ENCODE data around the gene KRT10.

KRT10 gene

DNA sequence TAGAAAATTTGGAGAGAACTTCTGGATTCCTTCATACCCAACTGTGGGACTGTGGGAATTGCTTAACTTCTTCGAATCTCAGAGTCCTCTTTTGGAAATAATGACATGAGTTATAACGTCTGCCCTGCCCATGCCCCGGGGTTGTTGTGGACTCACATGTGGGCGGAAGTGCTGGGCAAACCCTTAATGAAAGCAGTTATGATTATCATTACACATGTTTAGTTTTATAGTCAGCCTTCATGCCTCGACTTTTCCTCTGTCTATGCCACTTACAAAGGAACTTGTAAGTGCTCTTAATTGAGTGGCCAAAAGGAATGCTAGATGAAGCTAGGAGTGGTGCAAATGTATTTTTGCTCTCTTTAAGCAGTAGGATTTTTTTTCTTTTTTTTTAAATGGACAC lies 44.0 kb downstream of the KRT10 start:
- H3K27ac ChIP-seq: no peak overlapping the region
- TF ChIP-seq ZFX (IDR thresholded peaks at IDR 0.05; ENCODE audit: borderline replicate concordance): no peak
- TF ChIP-seq, protein P1, sequence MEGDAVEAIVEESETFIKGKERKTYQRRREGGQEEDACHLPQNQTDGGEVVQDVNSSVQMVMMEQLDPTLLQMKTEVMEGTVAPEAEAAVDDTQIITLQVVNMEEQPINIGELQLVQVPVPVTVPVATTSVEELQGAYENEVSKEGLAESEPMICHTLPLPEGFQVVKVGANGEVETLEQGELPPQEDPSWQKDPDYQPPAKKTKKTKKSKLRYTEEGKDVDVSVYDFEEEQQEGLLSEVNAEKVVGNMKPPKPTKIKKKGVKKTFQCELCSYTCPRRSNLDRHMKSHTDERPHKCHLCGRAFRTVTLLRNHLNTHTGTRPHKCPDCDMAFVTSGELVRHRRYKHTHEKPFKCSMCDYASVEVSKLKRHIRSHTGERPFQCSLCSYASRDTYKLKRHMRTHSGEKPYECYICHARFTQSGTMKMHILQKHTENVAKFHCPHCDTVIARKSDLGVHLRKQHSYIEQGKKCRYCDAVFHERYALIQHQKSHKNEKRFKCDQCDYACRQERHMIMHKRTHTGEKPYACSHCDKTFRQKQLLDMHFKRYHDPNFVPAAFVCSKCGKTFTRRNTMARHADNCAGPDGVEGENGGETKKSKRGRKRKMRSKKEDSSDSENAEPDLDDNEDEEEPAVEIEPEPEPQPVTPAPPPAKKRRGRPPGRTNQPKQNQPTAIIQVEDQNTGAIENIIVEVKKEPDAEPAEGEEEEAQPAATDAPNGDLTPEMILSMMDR (IDR thresholded peaks at IDR 0.05): no peak

GRCh38 chr17:40777971-40778370 lies 44.4 kb downstream of the KRT10 start:
- TF ChIP-seq, protein P1 (IDR thresholded peaks at IDR 0.05): no peak
- no peak for TF ChIP-seq ZFX (IDR thresholded peaks at IDR 0.05; ENCODE audit: borderline replicate concordance)
- H3K27ac ChIP-seq: no peak overlapping the region

DNA sequence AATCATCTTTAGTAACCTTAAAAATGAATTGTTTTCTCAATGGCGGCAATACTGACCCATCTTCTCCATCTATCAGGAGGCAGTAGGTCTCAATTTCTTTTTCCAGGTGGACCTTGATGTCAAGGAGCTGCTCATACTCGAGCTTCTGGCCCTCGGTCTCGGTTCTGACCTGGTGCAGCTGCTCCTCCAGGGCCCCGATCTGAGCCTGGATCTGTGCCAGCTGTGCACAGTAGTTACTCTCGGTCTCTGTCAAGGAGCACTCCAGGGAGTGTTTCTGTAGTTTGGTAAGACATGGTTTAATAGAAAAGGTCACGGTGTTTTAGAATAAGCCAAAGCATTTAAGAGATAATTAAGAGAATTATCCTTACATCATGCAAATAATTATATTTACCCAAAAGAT lies 45.0 kb downstream of the KRT10 start:
- TF ChIP-seq, protein P1 (IDR thresholded peaks at IDR 0.05): no peak
- TF ChIP-seq ZFX (IDR thresholded peaks at IDR 0.05; ENCODE audit: borderline replicate concordance): no peak
- H3K27ac ChIP-seq: no peak overlapping the region

DNA sequence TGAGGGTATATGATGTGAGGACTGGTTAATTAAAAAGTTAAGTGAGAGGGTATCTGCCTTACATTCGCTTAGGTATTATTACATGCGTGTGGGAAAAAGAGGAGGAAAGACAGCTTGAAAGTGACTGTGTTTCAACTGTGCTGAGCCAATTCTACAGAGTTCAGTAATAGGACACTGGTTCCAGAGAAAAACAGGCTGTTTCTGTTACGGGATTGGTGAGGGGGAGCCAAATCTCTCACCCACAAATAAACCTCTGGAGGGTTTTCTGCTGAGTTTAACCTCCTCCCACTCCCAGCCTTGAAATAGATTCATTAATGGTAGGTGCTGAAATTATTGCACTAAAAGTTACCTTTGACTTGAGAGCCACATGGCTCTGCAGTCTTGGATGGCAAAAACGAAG lies 46.5 kb downstream of the KRT10 start:
- no peak for TF ChIP-seq ZFX (IDR thresholded peaks at IDR 0.05; ENCODE audit: borderline replicate concordance)
- TF ChIP-seq, protein P1 (IDR thresholded peaks at IDR 0.05): no peak
- no peak overlapping the region for H3K27ac ChIP-seq

GRCh38 chr17:40772101-40772500 lies 50.3 kb downstream of the KRT10 start, which contains the start of gene KRT26:
Gene KRT26 (minus strand): TSS chr17:40772201. CDS start chr17:40772113, 88 bp downstream.
- H3K27ac ChIP-seq: no peak within 1 kb of the TSS
- no peak for TF ChIP-seq ZFX (IDR thresholded peaks at IDR 0.05; ENCODE audit: borderline replicate concordance)
- TF ChIP-seq, protein P1 (IDR thresholded peaks at IDR 0.05): no peak

Measured in 22Rv1 (cell line).